ENCODE measurements around the gene ZC3H12D.

GRCh38 chr6:149428606-149429005, 56.2 kb downstream of the ZC3H12D start:
- no peak for TF ChIP-seq CTCF (conservative IDR thresholded peaks at IDR 0.05)
- no peak for TF ChIP-seq EZH2 (IDR thresholded peaks at IDR 0.05; ENCODE audit: low read depth)
